HG02870 (cell line): Measurements from ENCODE around the gene HUWE1.
"Not testable (repeated sequence)": the region's sequence is repeated elsewhere in the genome, so short reads cannot be mapped to it uniquely, and the experiment has no call there.

Experiments used
- ATAC-seq: cut with Tn5 transposase; IDR thresholded peaks from one replicate; pipeline ENCODE4 v1.9.1; 2021; ENCODE audit warnings: mild to moderate bottlenecking, moderate library complexity; ENCODE audit not compliant: unreplicated experiment

HUWE1 gene

GRCh38 chrX:53531255-53531966 lies 155.1 kb downstream of the HUWE1 start:
- ATAC-seq: not testable (repeated sequence)

GRCh38 chrX:53526999-53527398 lies 159.5 kb downstream of the HUWE1 start:
- no peak for ATAC-seq

GRCh38 chrX:53511322-53511721 lies 175.2 kb downstream of the HUWE1 start:
- no peak for ATAC-seq

GRCh38 chrX:53504035-53504434 lies 182.5 kb downstream of the HUWE1 start:
- ATAC-seq: not testable (repeated sequence)

DNA sequence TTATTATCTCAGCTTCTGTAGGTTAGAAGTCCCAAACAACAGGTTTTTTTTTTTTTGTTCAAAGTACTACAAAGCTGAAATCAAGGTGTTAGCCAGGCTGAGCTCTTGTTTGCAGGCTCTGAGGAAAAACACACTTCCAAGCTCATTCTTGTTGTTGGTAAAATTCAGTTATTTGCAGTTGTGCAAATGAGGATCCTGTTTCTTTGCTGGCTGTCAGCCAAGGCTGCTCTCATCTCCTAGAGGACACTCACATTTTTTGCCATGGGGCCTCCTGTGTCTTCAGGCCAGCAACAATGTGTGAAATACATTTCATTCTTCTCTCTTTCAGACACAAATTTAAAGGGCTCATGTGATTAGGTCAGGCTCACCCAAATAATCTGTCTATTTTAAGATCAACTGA lies 192.1 kb downstream of the HUWE1 start:
- no peak for ATAC-seq

- no peak for ATAC-seq
Measured at GRCh38 chrX:53486285-53486684, 200.2 kb downstream of the HUWE1 start.

GRCh38 chrX:53483838-53484405 lies 202.6 kb downstream of the HUWE1 start:
- ATAC-seq: no peak

DNA sequence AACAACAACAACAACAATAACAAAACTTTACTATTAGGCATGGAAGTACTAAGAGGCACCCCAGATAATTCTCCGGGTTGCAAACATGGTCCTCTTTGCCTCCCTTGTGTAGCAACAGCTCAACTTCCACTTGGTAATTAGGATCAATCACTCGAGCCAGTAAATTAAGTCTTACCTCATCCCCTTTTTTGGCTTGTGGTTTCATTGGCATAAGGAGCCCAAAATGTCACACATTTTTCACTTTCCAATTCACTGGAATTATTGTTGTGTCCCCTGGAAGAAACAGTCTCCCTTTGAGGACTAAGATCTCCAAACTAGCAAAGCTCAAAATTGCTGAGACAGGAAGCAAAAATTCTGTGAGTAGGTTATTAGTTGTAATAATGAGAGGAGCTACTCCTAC lies 203.1 kb downstream of the HUWE1 start:
- ATAC-seq: no peak
